Activated T-cell treated with anti-CD3 and anti-CD28 coated beads for 48 hours (primary cell): ENCODE measurements around the gene TAS2R10.

Experiments used
- DNase-seq: peaks from one replicate; pipeline ENCODE4 v3.0.0-alpha.2; 2020; ENCODE audit warnings: low read depth

The TAS2R10 gene

DNA sequence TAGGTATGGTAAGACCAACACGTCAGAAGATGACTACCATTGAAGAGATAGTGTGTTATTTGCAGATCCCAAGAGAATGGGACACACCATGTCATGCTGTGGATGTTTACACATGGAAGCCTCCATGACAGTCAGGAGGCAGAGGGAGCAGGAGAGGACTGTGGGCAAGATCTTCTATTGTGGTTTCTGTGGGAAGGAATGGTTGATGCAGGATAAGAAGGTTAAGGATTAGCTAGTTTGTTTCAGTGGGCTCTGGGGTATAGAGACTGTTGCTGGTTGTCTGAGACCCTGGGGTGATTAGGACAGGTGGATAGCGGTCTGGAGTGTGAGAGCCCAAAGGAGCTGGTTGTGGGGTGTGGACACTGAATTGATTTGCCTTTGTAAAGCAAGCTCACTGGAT, 47.1 kb downstream of the TAS2R10 start:
- DNase-seq = no peak
